Neutrophil (primary cell): ENCODE results near the gene KRTAP29-1.

ENCODE experiments used
- H3K27ac ChIP-seq: fragments of 200-600 bp; sonication (generic); 2 replicates; pipeline ENCODE4 v1.5.1; 2016; ENCODE audit warnings: mild to moderate bottlenecking, moderate library complexity
- H3K27me3 ChIP-seq: fragments of 200-600 bp; sonication (generic); 2 replicates; pipeline ENCODE4 v1.6.0; 2016; ENCODE audit warnings: mild to moderate bottlenecking
- H3K36me3 ChIP-seq: fragments of 200-600 bp; sonication (generic); 2 replicates; pipeline ENCODE4 v1.5.1; 2017
- H3K4me1 ChIP-seq, 2 experiments: fragments of 200-600 bp in 1 of 2; sonication (generic) in 1 of 2; 1 replicate in 1 of 2; 2 replicates in 1 of 2; pipeline versions ENCODE4 v1.5.1 to v1.6.1; 2013 to 2016; ENCODE audit warnings: low read depth in 1 of 2, low read length in 1 of 2, mild to moderate bottlenecking in 1 of 2, moderate library complexity in 1 of 2; ENCODE audit not compliant: control insufficient read depth in 1 of 2, insufficient read depth in 1 of 2
- H3K4me3 ChIP-seq, 2 experiments: fragments of 200-600 bp in 1 of 2; sonication (generic) in 1 of 2; 1 replicate in 1 of 2; 2 replicates in 1 of 2; pipeline ENCODE4 v1.5.1; 2013 to 2016; ENCODE audit warnings: low read depth in 1 of 2, low read length in 1 of 2, mild to moderate bottlenecking in 1 of 2, moderate library complexity in 1 of 2
- H3K9me3 ChIP-seq: fragments of 200-600 bp; sonication (generic); 2 replicates; pipeline ENCODE4 v1.5.1; 2016
- TF ChIP-seq, protein P1 (sequence below): fragments of 200-600 bp; sonication (generic); IDR thresholded peaks from 2 replicates; pipeline ENCODE4 v1.5.1; 2016; ENCODE audit warnings: antibody characterized with exemption

KRTAP29-1 gene

DNA sequence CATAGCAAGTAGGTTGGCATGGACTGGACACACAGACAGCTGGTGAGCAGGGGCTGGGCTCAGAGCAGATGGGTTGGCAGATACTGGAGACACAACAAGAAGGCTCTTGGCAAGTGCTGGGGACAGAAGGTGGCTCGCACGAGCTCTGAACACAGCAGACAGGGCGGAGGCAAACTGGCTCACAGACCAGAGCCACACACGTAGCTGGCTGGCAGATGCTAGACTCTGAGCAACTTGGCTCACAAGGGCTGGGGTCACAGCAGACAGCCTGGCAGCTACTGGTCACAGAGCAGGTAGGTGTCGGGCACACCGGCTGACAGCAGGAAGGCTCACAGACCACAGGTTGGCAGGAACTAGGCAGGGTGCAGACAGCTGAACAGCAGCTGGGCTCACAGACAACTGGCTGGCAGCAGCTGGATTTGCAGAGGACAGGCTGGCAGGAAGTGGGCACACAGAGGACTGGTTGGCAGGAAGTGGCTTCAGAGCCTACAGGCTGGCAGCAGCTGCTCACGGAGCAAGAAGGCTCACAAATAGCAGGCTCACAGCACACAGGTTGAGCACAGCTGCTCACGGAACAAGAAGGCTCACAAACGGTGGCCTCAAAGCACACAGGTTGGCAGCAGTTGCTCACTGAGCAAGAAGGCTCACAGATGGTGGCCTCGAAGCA is 5.7 kb upstream of the KRTAP29-1 start:
- Histone ChIP-seq H3K27ac (peak overlapping the region; percentile 91), H3K27me3 (no peaks in the 10 kb centered on the region), H3K4me1 (peaks cover 32 to 33% of the 10 kb centered on the region in 2 experiments), H3K36me3 (no peaks in the 10 kb centered on the region), H3K9me3 (no peaks in the 10 kb centered on the region), H3K4me3 (peak overlapping the region; percentile 68 to 69)
- TF ChIP-seq, protein P1, sequence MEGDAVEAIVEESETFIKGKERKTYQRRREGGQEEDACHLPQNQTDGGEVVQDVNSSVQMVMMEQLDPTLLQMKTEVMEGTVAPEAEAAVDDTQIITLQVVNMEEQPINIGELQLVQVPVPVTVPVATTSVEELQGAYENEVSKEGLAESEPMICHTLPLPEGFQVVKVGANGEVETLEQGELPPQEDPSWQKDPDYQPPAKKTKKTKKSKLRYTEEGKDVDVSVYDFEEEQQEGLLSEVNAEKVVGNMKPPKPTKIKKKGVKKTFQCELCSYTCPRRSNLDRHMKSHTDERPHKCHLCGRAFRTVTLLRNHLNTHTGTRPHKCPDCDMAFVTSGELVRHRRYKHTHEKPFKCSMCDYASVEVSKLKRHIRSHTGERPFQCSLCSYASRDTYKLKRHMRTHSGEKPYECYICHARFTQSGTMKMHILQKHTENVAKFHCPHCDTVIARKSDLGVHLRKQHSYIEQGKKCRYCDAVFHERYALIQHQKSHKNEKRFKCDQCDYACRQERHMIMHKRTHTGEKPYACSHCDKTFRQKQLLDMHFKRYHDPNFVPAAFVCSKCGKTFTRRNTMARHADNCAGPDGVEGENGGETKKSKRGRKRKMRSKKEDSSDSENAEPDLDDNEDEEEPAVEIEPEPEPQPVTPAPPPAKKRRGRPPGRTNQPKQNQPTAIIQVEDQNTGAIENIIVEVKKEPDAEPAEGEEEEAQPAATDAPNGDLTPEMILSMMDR: no peak

DNA sequence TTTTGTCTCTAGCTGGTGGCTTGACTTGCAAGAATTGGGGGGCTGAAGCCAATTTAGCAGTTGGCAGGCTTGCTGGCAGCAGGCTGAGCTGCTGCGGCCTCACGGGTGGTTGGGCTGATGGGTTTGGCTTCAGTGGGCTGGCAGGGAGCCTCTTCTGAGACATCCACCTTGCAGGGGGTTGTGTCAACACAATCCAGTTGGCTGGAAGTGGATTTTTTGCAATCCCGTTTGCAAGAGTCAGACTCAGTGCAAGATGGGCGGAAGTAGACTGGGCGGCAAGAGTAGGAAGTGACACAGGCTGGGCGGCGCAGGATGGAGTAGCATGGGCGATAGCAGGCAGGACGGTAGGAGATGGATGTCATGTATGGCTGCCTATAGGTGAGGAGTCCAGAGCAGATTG is 5.0 kb upstream of the KRTAP29-1 start:
- H3K4me3 ChIP-seq: peak overlapping the region; percentile 68 to 69
- H3K9me3 ChIP-seq: no peaks in the 10 kb centered on the region
- H3K27ac ChIP-seq: peak overlapping the region; percentile 91
- H3K36me3 ChIP-seq: no peaks in the 10 kb centered on the region
- H3K4me1 ChIP-seq: peaks cover 37 to 39% of the 10 kb centered on the region in 2 experiments
- no peaks in the 10 kb centered on the region for H3K27me3 ChIP-seq
- TF ChIP-seq, protein P1: no peak

DNA sequence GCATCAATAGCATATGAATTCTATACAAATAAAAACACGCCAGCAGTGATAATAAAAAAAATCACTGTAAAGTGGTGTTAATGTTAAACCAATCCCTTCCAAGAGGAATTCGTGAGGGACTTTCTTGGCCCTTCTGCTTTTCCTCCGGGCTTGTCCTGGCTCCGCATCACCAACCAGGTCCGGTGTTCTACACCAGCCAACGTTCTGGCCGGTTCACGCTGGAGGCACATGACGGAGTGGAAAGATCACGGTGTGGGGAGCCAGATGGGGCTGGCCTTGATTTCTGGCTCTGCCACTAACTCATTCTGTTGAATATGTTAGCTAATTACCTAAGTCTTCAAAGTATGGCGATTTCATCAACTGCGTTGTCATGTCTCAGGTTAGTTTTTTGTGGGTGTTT is 1.4 kb upstream of the KRTAP29-1 start:
- no peaks in the 10 kb centered on the region for H3K27me3 ChIP-seq
- no peaks in the 10 kb centered on the region for H3K9me3 ChIP-seq
- TF ChIP-seq, protein P1: no peak
- H3K4me1 ChIP-seq: peaks cover 39 to 44% of the 10 kb centered on the region in 2 experiments
- H3K4me3 ChIP-seq: no peak overlapping the region
- no peak overlapping the region for H3K27ac ChIP-seq
- H3K36me3 ChIP-seq: no peaks in the 10 kb centered on the region

DNA sequence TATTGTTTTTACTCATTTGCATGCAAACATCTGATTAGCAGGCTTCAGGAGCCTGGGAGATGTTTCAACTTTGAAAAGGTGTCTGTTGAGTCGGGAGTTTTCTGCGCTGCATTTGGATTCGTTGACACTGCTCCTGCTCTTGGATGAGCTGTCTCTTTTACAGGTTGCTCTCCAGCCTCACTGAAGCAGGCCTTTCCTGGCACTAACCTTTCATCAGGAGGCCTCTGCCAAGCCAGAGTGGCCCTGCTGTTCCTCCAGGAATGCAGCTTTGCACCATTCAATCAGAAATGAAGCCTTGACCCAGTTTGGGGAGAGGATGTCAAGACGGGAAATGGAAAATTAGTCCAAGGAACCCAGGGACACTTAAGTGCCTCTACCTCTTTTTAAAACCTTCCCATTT is 330 bp upstream of the KRTAP29-1 start:
- H3K27me3 ChIP-seq: no peaks in the 10 kb centered on the region
- no peak overlapping the region for H3K27ac ChIP-seq
- no peaks in the 10 kb centered on the region for H3K9me3 ChIP-seq
- H3K4me3 ChIP-seq: no peak overlapping the region
- H3K4me1 ChIP-seq: peaks cover 28 to 33% of the 10 kb centered on the region in 2 experiments
- H3K36me3 ChIP-seq: no peaks in the 10 kb centered on the region
- TF ChIP-seq, protein P1: no peak

DNA sequence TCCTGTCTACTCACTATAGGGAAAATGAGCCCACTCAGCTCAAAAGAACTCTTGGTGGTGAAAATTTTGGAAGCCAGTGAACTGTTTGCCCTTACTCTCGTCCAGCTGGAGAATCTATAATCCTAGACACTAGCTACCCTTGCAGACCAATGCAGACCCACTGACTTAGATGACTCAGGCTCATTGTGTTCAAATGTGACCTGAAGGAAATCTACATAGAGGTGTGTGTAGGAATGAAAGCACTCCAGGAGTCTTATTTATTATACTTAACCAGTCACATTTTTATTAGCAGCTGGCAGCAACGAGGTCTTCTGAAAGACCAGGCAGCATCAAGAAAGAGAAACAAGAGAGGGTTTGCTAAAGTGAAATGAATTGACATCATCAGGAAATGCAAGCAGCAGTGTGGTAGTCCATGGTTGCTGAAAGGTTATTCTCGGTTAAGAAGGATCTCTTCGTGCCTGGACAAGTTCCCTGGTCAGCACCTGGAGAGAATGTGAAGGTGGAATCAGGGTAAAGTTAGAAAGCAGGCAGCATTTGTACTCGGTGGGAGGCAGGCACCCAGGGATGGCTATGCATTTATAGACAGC is 1.4 kb downstream of the KRTAP29-1 start:
- Histone ChIP-seq H3K27ac (no peak overlapping the region), H3K27me3 (no peaks in the 10 kb centered on the region), H3K36me3 (no peaks in the 10 kb centered on the region), H3K4me1 (peaks cover 12 to 22% of the 10 kb centered on the region in 2 experiments), H3K4me3 (no peak overlapping the region), H3K9me3 (no peaks in the 10 kb centered on the region)
- TF ChIP-seq, protein P1: no peak
